IPS-18a (cell line): Measurements from ENCODE around the gene UBAP1.
"Not testable (repeated sequence)": the region's sequence is repeated elsewhere in the genome, so short reads cannot be mapped to it uniquely, and the experiment has no call there.

Source experiments
- H3K27ac ChIP-seq: one replicate; pipeline ENCODE4 v1.5.1; 2013; ENCODE audit warnings: low read length
- H3K27me3 ChIP-seq: one replicate; pipeline ENCODE4 v1.6.1; 2013; ENCODE audit warnings: mild to moderate bottlenecking, low read length; ENCODE audit not compliant: control insufficient read depth, insufficient read depth
- H3K36me3 ChIP-seq: one replicate; pipeline ENCODE4 v1.6.1; 2013; ENCODE audit warnings: low read depth, low read length; ENCODE audit not compliant: control insufficient read depth
- H3K4me1 ChIP-seq: one replicate; pipeline ENCODE4 v1.6.1; 2013; ENCODE audit warnings: low read depth, low read length; ENCODE audit not compliant: control insufficient read depth
- H3K4me3 ChIP-seq: one replicate; pipeline ENCODE4 v1.5.1; 2013; ENCODE audit warnings: low read length
- H3K9ac ChIP-seq: one replicate; pipeline ENCODE4 v1.6.1; 2013; ENCODE audit warnings: mild to moderate bottlenecking, low read length, moderate library complexity
- H3K9me3 ChIP-seq: one replicate; pipeline ENCODE4 v1.6.1; 2013; ENCODE audit warnings: low read depth, low read length; ENCODE audit not compliant: control insufficient read depth

Gene UBAP1

DNA sequence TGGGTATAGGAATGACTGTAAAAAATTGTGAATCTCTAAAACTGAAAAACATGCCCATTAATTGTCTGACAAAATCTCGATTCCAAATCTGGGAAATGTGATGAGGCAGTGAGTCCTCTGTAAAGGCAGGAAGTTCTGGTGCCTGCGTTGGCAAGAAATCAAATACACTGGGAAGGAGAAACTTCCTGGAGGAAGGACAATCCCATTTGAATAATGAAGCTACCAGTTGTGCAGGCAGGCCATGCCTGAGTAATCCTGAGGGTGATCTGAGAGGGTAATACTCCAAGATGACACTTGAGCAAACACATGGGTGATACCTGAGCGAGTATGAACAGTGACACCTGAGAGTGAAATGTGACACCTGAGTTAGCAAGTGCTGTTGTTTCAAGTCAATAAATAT lies 100.6 kb downstream of the UBAP1 start:
- Histone ChIP-seq H3K27ac (no peak overlapping the region), H3K27me3 (no peaks in the 10 kb centered on the region), H3K4me3 (no peak overlapping the region), H3K9ac (no peak overlapping the region), H3K9me3 (no peaks in the 10 kb centered on the region), H3K36me3 (no peaks in the 10 kb centered on the region), H3K4me1 (no peaks in the 10 kb centered on the region)

- Histone ChIP-seq H3K4me3 (no peak overlapping the region), H3K27ac (no peak overlapping the region), H3K36me3 (no peaks in the 10 kb centered on the region), H3K9me3 (no peaks in the 10 kb centered on the region), H3K27me3 (no peaks in the 10 kb centered on the region), H3K9ac (no peak overlapping the region), H3K4me1 (no peaks in the 10 kb centered on the region)
Observed at GRCh38 chr9:34282096-34282495, 103.3 kb downstream of the UBAP1 start.

GRCh38 chr9:34289159-34289558 lies 110.3 kb downstream of the UBAP1 start:
- Histone ChIP-seq H3K4me3 (no peak overlapping the region), H3K27ac (no peak overlapping the region), H3K9me3 (no peaks in the 10 kb centered on the region), H3K9ac (no peak overlapping the region), H3K4me1 (no peaks in the 10 kb centered on the region), H3K36me3 (no peaks in the 10 kb centered on the region), H3K27me3 (no peaks in the 10 kb centered on the region)

GRCh38 chr9:34291023-34291422 lies 112.2 kb downstream of the UBAP1 start:
- H3K4me1 ChIP-seq = no peaks in the 10 kb centered on the region
- no peaks in the 10 kb centered on the region for H3K27me3 ChIP-seq
- H3K9me3 ChIP-seq = no peaks in the 10 kb centered on the region
- H3K9ac ChIP-seq = no peak overlapping the region
- H3K27ac ChIP-seq = no peak overlapping the region
- no peaks in the 10 kb centered on the region for H3K36me3 ChIP-seq
- H3K4me3 ChIP-seq = no peak overlapping the region

DNA sequence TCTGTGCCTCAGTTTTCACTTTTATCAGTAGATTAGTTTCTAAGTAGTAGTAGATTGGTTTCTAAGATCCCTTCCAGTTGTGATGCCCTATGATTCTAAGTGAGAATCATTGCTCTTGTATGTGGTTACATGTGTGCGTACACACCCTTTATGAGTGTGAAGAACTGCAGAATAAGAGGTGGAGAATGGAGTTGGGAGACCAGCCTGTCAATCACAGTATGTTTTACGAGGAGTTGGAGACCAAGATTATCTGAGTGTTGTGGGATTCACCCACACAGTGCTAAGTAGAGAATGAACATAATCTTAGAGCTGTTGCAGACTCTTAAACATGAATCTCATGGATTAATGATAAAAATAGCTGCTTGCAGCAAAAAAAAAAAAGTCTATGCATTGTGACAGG lies 112.6 kb downstream of the UBAP1 start:
- no peaks in the 10 kb centered on the region for H3K27me3 ChIP-seq
- H3K4me3 ChIP-seq = no peak overlapping the region
- H3K4me1 ChIP-seq = no peaks in the 10 kb centered on the region
- no peaks in the 10 kb centered on the region for H3K9me3 ChIP-seq
- no peaks in the 10 kb centered on the region for H3K36me3 ChIP-seq
- H3K9ac ChIP-seq = no peak overlapping the region
- H3K27ac ChIP-seq = no peak overlapping the region

DNA sequence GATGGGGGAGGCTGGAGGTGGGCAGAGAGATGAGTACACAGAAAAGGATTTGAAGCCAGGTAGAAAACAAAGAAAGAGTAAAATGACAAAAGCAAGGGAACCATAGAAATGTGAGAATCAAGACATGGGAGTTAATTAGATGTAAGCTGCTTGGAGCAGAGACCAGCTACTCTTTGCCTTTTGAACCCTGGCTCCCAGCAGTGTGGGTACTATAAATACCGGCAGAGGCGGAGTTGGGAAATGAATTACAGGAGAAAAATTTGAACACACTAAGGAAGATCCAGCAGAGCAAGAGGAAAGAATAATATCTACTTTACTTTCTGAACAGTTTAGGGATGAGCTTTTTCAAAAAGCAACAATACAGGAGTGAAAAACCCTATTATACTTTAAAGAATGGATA lies 113.7 kb downstream of the UBAP1 start:
- Histone ChIP-seq H3K36me3 (no peaks in the 10 kb centered on the region), H3K4me1 (no peaks in the 10 kb centered on the region), H3K9ac (no peak overlapping the region), H3K27ac (no peak overlapping the region), H3K9me3 (no peaks in the 10 kb centered on the region), H3K27me3 (no peaks in the 10 kb centered on the region), H3K4me3 (no peak overlapping the region)

- H3K9me3 ChIP-seq, H3K4me3 ChIP-seq, H3K9ac ChIP-seq, H3K27me3 ChIP-seq, H3K4me1 ChIP-seq, H3K27ac ChIP-seq, H3K36me3 ChIP-seq: not testable (repeated sequence)
Observed at GRCh38 chr9:34301064-34301463, 122.2 kb downstream of the UBAP1 start.
